ENCODE data around the gene CYP1A2. TPM values are rescaled to one million over a fixed set of nuclear protein-coding genes. Genes with fewer than 3 reads are reported as not detected.
"Not testable (repeated sequence)": the region's sequence is repeated elsewhere in the genome, so short reads cannot be mapped to it uniquely, and the experiment has no call there.

The CYP1A2 gene
- total RNA-seq, 1 experiment from 2014 or later, result not detected

DNA sequence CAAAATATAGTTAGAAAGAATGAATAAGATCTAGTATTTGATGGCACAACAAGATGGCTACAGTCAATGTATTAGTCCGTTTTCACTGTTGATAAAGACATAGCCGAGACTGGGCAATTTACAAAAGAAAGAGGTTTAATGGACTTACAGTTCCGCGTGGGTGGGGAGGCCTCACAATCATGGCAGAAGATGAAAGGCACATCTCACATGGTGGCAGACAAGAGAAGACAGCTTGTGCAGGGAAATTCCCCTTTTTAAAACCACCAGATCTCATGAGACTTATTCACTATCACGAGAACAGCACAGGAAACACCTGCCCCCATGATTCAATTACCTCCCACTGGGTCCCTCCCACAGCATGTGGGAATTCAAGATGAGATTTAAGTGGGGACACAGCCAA is 10.4 kb upstream of the CYP1A2 start:
- not testable (repeated sequence) for DNase-seq (ENCODE audit: low spot score)

DNA sequence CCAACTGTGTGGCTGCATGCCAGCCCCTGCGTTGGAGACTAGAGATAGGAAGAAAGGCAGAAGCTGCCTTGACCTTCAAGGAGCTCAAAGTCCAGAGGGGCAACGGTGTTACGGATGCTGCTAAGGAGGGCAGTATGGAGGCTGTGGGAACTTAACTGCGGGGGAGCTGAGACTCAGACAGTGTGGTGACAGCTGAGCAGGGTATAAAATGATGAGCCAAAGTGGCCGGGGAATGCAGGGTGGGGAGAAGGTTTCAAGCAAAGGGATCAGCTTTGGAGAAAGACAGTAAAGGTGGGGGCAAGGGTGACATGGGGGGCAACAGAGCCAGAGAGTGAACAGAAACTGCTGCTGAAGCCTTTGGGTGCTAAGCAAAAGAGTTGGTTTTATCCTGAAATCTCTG is 6.2 kb upstream of the CYP1A2 start:
- DNase-seq (ENCODE audit: low spot score), result no peak

DNA sequence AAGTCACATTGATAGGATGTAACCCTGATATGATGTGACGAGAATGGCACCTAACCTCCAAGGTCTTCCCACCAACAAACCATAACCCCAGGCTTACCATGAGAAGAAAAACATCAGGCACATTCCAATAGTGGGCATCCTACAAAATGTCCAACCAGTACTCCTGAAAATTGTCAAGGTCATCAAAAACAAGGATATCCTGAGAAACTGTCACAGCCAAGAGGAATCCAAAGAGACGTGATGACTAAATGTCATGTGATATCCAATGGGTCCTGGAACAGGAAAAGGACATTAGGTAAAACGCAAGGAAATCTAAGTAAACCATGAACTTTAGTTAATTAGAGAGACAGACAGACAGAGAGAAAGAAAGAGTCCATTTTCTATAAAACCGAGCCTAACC is 2.3 kb upstream of the CYP1A2 start:
- no peak for DNase-seq (ENCODE audit: low spot score)

DNA sequence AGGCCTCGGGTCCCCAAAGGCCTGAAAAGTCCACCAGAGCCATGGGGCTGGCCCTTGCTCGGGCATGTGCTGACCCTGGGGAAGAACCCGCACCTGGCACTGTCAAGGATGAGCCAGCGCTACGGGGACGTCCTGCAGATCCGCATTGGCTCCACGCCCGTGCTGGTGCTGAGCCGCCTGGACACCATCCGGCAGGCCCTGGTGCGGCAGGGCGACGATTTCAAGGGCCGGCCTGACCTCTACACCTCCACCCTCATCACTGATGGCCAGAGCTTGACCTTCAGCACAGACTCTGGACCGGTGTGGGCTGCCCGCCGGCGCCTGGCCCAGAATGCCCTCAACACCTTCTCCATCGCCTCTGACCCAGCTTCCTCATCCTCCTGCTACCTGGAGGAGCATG is 1.2 kb downstream of the CYP1A2 start:
- no peak for DNase-seq (ENCODE audit: low spot score)

DNA sequence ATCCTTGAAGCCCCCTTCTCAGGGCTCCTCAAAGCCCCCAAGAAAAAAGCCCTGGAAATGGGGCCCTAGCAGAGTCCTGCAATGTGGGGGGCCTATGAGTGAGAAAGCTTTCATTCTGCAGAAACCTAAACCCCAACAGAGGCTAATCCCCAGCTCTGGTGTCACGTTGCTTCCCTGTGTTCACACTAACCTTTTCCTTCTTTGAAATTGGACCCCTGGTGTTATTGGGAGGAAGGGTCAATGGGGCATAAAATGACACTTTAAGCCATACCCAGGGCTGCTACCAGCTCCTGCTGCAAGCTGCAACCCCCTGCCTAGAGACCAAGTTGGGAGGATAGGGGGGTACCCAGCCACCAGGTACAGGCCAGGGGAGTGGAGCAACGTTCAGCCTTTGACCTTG is 2.1 kb downstream of the CYP1A2 start:
- no peak for DNase-seq (ENCODE audit: low spot score)

DNA sequence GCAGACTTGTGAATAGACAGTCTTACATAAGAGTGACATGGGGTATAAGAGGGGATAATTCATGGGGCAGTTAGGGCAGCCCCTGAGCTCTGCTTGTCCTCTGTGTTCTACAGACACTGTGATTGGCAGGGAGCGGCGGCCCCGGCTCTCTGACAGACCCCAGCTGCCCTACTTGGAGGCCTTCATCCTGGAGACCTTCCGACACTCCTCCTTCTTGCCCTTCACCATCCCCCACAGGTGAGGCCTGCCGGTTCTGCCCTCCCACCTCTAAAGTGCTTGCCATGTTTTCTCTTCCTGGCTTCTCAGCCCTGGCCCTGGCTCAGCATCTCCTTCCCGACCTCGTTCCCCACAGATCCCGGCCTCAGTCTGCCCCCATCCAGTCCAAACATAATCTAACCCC is 3.4 kb downstream of the CYP1A2 start:
- no peak for DNase-seq (ENCODE audit: low spot score)

DNA sequence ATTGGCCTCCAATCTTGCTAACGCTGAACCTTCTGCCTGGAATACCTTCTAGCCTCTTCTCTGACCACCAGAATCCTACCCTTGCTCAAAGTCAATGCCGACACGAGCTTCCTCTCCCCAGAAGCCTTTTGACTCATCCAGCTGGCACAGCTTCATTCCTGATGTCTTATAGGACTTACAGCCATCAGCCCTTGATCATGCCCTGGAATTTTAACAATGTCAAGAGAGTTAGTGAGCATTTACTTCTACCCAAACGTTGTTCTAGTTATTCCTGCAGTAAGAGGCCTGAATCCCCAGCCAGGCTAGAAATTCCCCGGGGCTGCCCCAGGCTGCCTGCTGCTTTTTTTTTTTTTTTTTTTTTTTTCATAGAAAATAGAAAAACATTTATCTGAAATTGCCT is 3.9 kb downstream of the CYP1A2 start:
- no peak for DNase-seq (ENCODE audit: low spot score)

DNA sequence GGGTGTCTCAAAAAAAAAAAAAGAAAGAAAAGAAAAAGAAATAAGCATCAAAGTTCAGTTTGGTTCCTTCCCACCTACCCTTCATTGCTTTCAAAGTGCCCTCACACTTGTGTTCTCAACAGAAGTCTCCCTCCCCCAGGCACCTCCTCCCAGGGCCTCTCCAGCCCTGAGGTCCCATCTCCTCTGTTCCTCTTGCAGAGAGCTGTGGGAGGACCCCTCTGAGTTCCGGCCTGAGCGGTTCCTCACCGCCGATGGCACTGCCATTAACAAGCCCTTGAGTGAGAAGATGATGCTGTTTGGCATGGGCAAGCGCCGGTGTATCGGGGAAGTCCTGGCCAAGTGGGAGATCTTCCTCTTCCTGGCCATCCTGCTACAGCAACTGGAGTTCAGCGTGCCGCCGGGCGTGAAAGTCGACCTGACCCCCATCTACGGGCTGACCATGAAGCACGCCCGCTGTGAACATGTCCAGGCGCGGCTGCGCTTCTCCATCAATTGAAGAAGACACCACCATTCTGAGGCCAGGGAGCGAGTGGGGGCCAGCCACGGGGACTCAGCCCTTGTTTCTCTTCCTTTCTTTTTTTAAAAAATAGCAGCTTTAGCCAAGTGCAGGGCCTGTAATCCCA is 6.1 kb downstream of the CYP1A2 start:
- DNase-seq (ENCODE audit: low spot score), result no peak

DNA sequence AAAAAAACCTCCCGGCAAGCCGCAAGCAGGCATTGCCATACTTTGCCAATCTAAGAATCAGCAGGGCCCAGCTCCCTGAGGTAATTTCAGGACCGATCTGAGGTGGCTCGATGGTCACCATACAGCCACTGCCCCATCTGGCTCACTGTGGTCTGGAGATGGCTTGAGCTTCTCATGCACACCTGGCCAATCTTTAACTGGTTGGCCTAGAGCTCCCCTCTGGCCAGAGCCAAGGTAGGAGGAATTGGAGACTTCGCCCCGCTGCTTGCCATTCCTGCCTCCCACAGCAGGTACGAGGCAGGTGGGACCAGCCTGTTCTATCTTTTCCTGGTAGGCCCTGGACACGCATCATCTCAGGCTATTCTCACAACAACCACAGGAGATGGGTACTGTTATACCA is 10.1 kb downstream of the CYP1A2 start:
- no peak for DNase-seq (ENCODE audit: low spot score)

DNA sequence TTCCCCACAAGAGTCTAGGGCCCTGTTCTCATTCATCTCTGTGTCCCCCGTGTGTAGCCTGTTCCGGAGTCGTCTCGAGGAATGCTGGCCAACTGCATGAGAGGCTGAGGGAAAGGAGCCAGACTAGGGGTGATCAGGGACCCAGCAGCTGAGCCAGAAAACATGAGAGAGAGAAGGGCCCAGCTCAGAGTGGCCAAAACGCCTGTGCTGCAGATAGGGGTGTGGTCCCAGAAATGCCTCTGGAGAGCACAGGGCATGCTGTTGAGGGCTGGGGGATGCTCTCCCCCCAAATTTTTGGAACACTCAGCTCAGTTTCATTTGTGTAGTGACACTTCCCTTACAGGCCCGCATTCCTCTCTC is 14.1 kb downstream of the CYP1A2 start:
- DNase-seq (ENCODE audit: low spot score), result no peak

DNA sequence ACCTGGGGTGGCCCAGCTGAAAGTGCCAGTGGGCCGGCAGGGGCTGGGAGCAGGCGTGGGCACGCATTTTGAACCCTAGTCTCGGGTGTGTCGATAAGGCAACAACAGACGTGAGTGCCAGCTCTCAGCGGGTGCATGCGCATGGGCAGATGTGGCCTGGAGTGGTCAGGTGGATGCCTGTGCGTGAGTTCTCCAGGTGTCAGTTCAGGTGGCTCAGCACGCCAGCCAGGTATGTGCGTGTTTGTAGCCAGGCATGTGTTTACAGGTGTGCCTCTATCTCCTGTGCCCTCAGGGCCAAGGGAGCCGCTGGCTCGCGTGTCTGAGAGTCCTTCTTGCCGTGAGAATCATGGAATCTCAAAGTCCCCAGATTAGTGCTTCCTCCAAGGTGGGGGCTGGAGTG is 14.8 kb downstream of the CYP1A2 start:
- DNase-seq (ENCODE audit: low spot score), result no peak

DNA sequence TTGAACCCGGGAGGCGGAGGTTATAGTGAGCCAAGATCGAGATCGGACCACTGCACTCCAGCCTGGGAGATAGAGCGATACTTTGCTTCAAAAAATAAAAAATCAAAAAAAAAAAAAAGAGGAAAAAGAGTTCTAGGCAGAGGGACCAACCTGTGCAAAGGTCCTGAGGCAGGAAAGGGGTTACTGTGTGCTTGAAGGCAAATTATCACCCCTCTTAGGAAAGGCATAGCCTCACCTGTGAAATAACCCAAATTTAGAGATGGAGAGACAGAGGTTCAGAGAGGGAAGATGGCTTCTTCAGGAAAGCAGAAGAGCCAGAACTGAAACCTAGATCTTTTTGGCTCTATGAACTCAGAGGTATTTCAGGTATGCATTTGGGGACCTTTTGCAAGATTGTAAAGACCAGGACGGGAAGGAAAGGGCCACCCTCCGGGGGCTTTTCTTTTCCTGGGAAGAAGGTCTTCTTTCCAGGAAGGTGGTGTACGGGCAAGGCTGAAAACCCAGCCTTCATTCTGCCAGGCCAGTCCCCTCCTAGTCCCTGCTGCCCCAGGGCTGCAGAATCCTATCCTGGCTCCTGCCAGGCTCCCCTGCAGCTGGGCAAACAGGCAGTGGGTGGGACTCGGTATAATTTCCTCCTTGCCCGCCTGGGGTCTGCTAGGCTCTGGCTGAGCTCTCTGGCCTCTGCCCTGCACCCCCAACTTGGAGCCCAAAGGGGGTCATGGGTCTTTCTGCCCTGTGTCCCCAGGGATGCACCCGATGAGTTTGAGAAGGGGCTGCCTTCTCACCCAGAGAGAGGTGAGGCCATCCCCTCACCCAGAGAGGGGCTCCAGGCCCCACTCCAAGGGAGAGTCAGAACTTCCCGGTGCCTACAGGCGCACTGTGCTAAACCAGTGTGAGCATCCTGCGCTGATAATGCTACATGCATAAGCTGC is 18.8 kb downstream of the CYP1A2 start:
- DNase-seq (ENCODE audit: low spot score), result no peak

DNA sequence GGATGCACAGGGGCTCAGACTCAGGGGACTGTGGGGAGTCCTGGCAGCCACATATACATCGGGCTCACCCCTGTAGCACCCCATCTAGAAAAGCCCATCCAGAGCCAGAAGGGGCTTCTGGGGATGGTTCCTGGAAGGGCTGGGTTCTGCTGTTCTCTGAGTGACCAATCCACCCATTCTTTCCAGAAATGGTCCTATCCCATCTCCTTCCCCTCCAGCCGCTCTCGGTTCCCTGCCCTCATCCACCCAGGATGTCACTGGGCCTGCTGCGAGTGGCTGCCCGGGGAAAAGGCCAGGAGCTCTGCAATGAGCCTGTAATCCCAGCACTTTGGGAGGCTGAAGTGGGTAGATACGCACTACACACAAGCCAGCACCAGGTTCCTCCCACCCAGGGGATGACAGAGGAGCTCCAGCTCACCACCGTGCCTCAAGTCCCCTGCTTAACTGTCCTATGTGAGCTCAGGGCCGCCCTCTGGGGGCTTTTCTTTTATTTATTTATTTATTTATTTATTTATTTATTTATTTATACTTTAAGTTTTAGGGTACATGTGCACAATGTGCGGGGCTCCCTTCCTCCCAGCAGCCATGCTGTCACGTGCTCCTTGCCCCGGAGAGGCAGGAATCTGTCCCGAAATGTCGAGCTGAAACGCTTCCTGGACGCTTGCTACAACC is 19.6 kb downstream of the CYP1A2 start:
- DNase-seq (ENCODE audit: low spot score), result no peak

DNA sequence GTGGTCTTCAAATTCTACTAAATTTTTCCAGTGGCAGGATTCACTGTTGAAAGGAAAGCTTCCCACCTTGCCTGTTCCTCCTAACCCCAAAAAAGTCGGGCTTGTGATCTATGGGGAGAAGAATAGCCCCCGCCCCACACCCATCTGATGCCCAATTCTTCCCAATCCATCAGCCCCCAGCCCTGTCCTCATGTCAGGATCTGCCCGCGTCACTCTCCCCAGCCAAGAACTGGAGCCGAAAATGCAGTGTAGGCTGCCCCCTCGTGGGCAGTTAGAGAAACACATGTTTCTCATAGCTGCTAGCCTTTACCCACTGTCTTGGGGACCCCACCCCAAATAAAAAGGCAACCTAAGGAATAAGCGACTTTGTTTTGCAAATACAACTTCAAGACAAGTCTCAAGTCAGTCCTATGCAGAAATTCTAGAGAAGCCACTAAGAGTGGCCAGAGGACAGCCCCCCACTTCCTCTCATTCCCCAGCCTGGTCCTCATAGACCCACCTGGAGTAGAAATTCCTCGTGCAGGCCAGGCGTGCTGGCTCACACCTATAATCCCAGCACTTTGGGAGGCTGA is 20.2 kb downstream of the CYP1A2 start:
- peak; percentile 36 for DNase-seq (ENCODE audit: low spot score)

DNA sequence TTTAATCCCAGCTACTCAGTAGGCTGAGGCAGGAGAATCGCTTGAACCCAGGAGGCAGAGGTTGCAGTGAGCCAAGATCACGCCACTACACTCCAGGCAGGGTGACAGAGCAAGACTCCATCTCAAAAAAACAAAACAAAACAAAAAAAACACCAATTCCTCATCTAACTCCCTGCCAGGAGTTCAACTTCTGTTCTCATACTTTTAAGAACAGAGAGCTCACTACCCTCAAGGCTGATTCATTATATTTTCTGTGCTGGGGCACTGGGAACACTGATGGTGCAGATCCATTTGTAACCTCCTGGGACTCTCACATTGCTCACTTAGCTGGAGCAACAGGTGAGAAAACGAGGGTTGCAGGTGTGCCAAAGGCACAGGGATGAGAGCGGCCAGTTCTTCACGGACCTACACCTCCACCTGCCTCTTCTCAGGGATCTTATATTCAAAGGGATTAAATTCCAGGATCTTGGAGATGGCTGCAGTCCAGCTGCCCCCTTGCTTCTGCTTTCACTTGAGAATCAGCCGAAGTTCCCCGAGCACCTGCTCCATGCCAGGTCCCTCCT is 20.9 kb downstream of the CYP1A2 start:
- DNase-seq (ENCODE audit: low spot score), result no peak

DNA sequence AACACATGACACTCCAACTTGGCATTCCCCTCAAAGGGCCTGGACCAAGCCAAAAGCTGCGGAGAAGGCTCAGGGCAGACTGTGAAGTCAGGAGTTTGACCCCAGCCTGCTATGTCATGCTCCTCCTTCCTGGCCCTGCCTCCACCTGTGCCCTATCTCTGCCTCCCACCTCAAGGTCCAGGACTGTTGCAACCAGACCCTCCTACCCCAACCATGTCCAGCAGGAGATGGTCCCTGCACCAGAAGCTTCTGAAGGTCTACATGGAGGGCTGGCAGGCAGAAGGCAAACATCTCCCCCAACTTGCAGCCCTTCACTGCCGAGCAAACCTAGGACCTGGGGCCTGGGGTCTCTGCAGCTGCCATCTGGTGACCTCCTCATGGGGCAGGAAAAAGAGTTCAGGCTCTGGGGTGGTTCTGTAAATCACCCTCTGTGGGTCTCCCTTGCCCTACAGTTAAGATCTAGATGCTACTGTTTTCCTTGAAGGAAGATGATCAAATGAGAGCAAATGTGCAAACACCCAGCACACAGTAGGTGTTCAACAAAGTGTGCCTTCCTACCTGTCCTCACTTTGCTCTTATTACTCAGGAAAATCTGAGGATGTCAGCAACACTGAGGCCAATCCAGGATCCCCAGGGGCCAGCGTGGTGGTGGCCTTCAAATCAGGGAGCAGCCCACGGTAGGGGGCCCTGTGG is 21.7 kb downstream of the CYP1A2 start:
- DNase-seq (ENCODE audit: low spot score), result no peak

DNA sequence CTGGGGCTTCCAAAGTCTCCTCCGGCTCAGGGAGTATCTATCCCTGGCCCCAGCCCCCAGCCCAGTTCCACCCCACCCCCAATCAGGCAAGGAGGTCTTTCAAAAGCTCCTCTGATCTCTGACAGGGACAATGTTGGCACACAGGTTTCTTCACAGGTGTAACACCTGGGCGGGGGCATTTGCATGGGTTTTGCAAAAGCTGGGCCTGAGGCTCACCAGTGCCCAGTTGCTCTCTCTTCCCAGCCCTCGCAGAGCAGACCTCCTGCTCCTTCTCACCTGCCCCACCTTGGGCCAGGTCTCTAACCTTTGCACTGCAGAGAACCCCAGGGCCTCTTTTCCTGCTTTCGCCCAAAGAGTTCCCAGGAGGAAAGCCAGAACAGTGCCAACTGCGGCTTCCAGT is 24.7 kb downstream of the CYP1A2 start:
- DNase-seq (ENCODE audit: low spot score), result no peak

DNA sequence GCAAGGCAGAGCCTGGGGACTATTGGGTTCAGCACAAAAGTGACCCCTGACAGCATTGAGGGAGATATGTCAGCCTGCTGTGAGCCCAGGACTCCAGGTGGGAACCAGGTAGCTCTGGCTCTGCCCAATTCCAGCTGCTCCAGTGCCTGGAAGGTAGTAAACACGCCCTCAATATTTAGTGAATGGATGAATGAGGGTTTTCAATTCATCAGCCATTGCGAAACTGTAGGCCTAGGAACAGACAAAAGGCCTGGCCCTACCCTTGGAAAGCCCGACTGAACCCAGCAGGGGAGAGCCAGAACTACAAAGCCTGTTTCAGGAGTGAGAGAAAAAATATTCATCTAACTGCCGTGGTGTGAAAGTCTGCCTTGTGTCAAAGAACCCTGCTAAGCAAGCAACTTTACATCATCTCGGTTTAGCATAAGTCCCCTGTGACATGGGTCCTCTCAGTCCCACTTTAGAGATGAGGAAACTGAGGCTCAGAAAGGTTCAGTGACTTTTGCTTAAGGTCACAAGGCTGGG is 25.1 kb downstream of the CYP1A2 start:
- DNase-seq (ENCODE audit: low spot score), result no peak

DNA sequence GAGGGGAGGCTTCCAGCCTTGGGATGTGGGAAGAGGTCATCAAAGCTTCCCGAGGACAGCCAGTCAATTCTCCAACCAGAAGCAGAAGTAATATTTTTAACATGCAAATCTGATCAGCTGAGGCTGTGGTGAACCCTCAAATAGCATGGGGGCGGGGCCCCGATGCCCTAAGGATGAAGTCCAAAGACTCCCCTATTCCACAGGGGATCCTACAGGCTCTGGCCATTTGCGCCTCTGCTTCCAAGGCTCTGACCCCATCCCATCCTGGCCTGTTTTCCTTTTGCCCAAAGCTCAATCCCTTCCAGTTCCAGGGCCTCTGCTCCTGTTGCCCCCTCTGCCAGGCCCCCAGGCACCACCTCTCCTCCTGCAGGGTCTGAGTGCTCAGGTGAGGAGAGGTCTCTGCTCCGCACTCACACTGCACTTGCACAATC is 26.5 kb downstream of the CYP1A2 start:
- DNase-seq (ENCODE audit: low spot score), result no peak

DNA sequence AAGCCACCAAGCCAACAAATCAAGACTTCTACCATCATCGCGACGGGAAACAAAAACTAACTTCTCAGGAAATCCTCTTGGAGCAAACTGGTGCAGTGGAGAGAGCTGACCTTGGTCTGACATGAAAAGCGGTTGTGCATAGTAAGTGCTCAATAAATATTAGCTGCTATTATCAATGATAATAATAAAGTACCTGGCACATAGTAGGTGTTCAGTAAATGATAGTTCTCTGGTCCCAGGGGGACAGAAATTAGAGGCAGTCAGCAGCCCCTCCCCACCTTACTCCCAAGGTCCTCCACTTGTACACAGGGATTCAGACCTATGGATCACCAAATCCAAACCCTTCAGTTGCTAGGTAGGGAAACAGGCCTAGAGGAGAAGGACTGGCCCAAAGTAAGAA is 27.2 kb downstream of the CYP1A2 start:
- no peak for DNase-seq (ENCODE audit: low spot score)
